DMS53 treated with DMSO at 0.1 percent for 48 hours (cell line): ENCODE measurements around the gene HIVEP3.
A peak's percentile ranks its signal among the peaks of the same experiment; 100 is the strongest.
"Not testable (repeated sequence)": the region's sequence is repeated elsewhere in the genome, so short reads cannot be mapped to it uniquely, and the experiment has no call there.

ENCODE experiments used
- DNase-seq: peaks from one replicate; lab custom pipeline; 2025; ENCODE audit not compliant: unreplicated experiment; lab: John Stamatoyannopoulos, UW

HIVEP3 gene

DNA sequence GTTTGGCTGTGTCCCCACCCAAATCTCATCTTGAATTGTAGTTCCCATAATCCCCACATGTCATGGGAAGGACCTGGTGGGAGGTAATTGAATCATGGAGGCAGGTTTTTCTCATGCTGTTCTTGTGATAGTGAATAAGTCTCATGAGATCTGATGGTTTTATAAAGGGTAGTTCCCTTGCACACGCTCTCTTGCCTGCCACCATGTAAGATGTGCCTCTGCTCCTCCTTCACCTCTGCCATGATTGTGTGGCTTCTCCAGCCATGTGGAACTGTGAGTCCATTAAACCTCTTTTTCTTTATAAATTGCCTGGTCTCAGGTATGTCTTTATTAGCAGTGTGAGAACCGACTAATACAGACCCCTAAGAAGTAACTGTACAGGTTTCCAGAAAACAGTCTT, 2.5 kb upstream of the HIVEP3 start:
- DNase-seq = not testable (repeated sequence)

DNA sequence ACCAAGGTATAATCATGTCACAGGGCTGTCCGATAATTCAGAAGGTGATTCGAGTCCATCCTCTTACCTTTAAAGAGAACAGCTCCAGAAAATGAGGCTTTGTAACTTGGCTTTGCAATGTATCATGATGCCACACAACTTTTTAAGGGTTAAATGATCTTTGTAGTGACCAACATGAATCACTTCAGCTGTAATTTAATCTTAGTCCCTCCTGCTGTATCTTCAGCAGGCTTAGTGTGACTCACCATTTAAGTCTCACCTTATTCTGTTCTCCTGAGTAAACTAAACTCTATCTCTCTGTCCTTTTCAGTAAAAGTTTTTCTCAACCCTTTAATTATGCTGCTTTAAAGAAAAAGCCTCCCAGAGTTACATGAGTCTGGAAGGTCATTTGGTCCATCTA, 1.9 kb upstream of the HIVEP3 start:
- DNase-seq = peak; percentile 38

DNA sequence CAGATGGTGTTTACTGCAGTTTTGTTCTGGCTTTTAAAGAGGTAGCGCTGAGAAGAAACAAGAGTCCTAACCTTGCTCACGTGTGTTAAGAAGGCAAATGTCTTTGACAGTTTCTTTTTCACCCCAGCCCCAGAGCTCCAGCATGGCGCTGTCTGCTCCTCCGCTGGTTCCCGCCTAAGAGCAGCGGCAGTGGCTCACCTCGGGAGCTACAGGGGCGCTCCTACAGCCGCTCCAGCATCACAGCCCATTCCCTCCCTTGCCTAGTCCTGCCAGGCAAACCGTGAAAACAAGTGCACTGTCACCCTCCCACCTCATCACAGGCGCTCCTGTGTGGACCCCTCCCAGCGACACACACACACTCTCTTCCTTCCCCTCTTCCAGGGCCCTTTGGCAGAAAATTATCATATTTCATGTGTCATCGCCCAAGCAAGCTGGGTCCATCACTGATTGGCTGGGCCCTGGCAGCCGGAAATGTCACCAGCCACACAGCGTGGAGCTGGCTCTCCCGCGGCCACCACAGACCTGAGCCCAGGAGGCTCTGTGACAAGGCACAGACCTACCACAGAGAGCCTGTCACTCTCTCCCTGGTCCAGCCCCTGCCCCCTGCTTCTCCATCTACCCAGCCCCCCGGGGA, 1.2 kb upstream of the HIVEP3 start:
- DNase-seq = peak; percentile 95

DNA sequence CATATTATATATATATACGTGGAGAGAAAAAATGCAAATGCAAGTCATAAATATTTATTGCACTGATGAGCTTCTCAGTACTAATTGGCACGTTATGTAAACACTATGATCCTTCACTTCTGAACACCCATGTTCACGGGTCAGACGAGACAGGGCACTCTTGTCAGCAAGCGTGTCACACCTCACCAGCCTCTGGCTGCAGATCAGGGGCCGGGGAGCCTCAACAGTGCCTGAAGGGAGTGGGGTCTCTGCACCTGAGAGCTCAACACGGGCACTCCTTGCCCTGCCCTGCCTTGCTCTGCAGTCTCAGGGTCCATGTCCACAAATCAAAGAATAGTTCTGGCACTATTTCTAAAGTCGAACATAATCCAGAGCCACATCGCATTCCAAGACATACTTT, 409 bp upstream of the HIVEP3 start:
- no peak for DNase-seq

DNA sequence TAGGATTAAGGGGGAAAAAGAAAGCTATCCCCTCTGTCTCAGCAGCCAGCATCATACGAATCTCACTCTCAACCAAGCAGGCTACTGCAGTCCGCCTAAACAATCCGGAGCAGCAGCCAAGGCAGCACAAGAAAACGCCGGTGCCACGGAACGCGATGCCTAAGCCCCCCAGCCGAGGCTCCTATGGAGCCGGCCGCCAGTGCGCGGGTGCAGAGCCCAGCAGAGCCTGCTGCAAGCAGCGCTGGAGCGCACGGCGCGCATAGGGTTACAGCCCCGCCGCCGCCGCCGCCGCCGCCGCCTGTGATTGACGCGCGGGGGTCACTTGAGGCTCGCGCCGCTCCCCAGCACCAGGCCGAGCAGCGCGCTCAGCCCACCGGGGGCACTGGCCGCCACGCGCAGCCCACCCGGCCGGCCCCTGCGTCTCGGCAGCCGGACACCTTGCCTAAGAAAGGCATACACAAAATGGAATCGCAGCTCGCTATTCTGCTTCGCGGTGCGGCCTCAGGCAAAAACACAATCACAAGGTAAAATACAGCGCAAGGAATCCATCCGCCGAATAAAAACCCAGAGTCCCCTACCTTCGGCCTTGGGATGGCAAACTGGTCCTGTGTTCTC, 780 bp downstream of the HIVEP3 start:
- peak; percentile 69 for DNase-seq

DNA sequence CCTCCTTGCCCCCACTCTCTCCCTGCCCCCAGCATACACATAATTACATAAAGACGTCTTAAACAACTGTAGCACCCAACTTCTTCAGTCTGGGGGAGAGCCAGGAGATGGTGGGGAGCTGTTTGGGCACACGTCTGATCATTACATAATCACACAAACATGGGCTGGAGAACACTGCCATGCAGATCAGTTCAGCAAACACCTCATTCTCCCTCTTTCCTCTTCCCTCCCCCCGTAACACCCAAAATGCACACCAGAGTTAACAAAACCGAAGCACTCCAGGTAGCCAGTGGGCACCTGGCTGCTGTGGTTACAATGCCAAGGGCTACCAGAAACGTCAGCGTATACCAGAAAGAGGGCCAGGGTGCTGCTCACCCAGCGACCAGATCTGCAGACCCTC, 1.6 kb downstream of the HIVEP3 start:
- no peak for DNase-seq

GRCh38 chr1:41915786-41916571, 2.7 kb downstream of the HIVEP3 start:
- DNase-seq = peak; percentile 66

DNA sequence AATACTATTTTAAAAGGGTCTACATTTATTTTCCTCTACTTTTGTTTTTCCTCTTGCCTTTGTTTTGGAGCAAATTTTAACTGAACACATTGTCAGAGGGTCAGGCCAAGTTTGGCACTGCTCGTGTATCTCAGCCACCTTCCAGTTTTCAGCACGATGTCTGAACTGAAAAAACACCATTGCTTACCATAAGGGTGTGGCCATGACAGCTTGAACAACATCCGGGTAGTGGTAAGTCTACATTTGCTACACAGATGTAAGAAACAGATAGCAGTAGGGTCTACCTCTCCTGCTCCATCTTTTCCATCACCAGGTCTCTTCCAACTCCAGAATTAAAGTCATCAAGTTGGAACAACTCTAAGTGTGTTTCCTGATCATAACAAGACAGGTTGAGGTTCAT, 4.2 kb downstream of the HIVEP3 start:
- DNase-seq = no peak

GRCh38 chr1:41913014-41913413, 5.7 kb downstream of the HIVEP3 start:
- peak; percentile 76 for DNase-seq

- no peak for DNase-seq
Observed at GRCh38 chr1:41908288-41908895, 10.3 kb downstream of the HIVEP3 start.

- no peak for DNase-seq
Observed at GRCh38 chr1:41907446-41907845, 11.3 kb downstream of the HIVEP3 start.

DNA sequence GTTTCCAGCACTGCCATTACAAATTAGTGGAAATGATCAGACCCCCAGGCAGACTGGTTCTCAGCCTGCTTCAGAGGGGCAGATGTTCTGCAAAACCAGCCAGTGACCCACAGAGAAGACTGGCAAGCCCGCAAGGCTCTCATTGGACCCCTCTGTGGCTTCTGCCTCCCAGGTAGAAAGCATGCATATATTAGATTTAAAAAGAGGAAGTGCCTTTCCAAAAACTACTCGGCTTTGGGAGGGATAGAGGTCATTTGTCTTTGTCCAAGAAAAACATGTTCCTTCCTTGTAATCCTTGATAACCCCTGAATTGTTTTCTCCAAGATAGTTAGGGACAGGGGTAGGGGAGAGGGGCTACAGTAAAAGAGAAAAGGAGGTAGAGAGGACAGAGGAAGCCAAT, 11.8 kb downstream of the HIVEP3 start:
- DNase-seq = no peak

DNA sequence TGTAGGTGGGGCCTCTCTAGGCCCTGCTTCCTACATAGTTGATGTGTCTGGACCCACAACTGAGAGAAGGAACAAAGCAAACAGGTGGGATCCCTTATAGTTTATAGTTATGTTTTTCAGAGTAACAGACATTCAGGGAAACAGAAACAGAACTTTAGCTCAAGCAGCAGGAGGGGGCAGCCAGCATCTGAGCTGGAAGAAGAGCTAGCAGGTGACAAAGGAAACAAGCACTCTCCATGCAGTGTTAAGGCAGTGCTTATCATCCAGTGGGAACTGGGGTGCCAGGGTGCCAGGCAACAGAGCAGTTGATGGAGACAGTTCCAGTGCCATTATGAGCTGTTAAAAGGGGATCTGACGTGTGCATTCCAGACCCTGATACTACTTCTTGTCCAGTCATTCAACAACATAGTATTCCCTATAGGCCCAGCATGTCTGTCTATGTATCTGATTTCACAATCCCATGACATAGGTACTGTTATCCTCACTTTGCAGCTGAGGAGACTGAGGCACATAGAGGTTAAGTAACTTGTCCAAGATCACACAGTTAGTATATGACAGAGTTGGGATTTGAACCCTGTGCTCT, 13.5 kb downstream of the HIVEP3 start:
- DNase-seq = no peak

DNA sequence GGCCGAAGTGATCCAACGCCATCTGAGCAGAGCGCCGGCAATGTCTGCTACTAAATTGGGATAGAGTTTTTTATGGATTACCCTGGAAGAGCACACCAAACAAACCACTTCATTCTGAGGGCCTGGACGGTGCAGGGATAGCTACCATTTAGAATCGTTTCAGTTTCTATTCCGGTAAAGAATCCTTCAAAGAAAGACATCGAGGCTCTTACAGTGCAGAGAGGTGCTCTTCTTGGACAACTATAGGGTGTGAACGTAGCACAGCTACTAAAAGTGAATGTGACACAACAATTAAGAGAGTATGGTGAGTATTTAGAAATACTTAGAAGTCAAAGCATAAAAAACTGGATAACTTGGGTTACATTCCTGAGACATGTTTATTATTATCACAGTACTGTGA, 16.1 kb downstream of the HIVEP3 start:
- DNase-seq = no peak

- no peak for DNase-seq
Observed at GRCh38 chr1:41902159-41902577, 16.6 kb downstream of the HIVEP3 start.

DNA sequence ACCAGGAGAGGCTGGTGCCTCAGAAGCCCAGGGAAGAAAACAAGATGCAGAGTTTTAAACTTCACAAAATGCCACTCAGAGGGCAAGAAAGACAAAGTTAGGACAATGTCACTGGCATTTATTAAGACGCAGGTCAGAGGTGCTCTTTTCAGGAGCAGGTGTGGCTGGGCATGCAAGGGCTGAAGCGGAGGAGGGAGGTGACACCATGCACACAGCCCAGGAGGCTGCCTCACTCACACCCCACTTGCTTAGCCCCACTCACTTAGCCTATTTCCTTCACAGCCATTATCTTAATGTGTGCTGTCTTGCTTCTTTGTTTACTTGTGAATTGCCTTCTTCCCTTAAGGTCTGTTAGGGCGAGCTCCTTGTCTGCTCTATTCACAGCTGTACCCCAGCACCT, 17.2 kb downstream of the HIVEP3 start:
- no peak for DNase-seq

DNA sequence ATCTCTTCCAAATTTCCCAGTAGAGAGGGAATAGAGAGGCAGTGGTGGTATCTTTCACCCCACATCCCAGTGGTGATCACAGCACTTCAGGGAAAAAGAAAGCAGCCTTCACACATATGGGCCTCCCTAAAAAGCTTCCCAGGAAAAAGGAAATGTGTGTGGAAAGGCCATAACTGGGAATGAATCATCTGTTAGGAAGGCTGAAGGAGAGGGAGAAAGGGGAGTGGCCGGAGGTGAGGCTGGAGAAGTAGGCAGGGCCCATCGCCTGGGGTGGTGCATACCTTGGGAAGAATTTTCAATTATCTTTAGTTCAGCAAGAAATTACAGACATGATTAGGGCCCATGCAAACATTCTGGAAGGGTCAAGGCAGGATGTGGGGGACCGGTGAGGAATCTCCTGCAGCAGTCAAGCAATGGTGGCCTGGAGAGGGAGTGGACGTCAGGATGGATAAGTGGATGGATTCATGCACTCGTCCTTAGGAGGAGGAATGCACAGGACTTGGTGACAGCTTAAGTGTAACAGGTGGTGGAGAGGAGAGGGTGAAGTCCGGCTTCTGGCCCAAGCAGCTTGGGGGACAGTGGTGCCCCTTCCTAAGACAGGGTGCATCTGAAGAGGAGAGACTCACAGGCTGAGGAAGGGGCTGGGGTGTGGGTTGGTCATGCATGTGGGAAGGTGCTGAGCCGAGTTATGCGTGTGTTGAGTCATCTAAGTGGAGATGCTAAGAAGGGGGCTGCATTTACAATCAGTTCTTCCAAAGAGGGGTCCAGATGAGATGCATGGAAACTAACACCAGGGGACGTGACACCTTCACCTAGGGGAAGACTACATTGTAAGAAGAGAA, 17.9 kb downstream of the HIVEP3 start:
- no peak for DNase-seq

DNA sequence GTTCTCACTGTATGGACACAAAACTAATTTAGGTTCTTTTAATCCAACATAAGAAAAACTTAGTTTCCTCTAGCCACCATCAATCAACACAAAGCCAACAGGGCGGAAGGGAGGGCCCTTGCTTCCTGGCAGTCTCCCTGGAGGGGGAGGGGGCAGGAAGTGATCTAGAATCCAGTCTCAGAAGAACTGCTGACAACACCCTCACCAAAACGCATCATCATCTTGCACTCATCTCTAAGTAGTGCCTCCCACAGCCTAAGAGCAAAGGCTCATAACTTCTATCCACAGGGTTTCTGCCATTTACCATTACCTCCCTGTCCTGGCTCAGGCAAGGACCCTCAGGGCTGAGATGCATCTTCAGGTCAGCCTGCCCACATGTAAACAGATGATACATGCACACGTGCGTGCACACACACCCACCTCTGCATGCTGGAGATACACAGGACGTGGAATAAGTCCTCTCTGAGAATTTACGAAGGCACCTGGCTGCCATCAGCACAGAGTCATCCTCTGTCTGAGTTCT, 20.5 kb downstream of the HIVEP3 start:
- no peak for DNase-seq

- no peak for DNase-seq
Observed at GRCh38 chr1:41895552-41895951, 23.2 kb downstream of the HIVEP3 start.

DNA sequence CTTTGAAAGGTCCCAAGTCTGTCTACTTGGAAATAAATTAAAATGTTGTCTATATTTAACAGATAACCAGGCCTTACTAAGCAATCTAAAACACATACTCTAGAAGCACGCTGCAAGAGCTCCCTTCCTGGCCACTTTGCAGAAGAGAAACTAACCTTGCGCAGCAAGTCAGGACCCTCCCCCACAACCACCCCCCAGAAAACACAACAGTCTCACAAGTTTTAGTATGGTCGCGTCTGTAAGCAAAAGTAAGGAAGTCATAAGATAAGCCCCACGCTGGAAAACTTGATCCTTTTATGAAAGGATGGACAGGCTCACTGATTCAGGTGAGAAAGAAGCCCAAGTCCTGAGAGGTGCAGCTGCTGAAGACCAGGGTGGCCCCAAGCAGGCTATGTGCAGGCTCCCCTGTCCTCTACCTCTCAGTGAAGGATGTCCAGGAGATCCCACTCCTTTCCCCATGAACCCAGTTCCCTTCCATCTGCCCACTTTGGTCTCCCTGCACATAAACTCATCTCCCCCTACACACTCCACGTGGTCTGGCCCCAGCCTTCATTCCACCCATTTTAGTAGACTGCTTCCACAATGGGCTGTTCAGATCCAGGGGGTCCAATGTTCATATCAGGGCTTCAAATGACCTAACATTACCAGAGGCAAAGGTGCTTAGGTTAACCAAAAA, 23.8 kb downstream of the HIVEP3 start:
- DNase-seq = no peak
